ENCODE results near the gene NCAM2.
"Not testable (repeated sequence)": the region's sequence is repeated elsewhere in the genome, so short reads cannot be mapped to it uniquely, and the experiment has no call there.

Gene NCAM2

DNA sequence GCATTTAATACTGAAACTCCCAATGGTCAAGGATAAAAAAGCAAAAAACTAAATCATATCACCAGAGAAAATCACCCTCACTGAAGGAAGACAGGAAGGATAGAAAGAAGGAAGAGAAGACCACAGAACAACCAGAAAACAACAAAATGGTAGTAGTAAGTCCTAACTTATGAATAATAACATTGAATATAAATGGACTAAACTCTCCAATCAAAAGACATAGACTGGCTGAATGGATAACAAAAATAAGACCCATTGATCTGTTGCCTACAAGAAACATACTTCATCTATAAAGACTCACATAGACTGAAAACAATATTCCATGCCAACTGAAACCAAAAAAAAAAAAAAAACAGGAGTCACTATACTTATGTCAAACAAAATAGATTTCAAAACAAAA lies 347.7 kb downstream of the NCAM2 start:
- no peak for DNase-seq

DNA sequence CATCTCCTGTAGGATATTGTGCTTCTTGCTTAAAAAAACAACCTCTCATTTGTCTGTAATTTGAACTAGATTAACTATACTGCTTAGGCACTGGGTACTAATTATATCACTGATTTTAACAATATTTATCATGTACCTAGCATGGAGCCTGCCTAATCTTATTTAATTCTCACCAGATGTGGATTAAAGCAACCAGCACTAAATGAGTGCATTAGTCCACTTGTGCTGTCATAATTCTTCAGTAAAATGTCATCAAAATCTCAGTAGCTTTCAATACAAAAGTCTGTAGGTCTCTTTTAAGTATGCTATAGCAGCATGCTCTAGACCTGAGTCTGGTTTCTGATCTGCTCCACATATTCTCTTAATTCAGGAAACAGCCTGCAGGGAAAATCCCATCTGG lies 368.1 kb downstream of the NCAM2 start:
- no peak for DNase-seq

DNA sequence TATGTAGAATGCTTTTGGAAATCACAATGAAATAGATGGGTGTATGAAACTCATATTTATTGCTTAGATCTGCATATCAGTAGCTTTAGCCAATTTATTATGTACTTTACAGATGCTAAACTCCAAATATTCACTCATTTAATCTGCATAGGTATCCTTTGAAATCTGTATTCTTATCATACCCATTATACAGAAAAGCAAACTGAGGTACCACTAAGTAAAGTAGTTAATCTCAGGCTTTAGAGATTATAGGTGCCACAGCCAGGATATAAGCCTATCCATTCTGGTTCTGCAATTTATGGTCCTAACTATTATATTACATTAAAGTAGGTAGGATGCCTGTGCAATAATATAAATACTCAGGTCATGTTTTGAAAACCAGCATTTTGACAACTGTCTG lies 369.4 kb downstream of the NCAM2 start:
- no peak for DNase-seq

DNA sequence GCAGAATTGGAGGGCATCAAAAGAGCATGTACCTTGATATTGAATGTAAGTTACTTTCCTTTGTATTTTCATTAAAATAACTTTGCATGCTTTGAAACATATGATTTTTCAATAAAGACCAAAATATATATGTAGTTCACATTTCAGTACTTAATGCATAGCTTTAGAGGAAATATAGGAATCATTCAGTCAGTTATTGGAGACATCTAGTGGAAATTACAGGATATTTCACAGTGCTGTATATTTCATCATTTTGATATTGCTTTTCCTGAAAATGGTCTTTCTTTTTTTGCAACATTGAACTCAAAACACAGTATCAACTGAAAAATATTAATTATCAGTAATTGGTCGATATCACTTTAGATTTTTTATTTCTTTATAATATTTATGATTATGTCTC lies 375.8 kb downstream of the NCAM2 start:
- no peak for DNase-seq

DNA sequence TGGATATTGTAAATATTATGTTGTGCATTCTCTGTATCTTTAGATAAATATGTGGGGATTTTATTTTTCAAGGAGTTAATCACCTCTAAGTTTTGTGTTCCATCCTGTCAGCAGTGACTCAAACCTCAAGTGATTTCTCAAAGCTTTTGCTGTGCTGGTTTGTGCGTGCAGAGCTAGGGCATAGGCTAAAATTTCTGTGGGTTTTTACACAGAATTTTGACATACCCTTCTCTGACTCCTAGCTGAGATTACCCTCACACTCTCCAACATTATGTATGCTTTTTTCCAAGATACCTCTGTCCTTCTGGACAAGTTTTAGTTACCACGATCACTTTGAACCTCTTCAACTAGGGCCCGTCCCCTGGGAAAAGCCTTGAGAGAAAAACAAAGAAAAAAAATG lies 384.9 kb downstream of the NCAM2 start:
- no peak for DNase-seq

DNA sequence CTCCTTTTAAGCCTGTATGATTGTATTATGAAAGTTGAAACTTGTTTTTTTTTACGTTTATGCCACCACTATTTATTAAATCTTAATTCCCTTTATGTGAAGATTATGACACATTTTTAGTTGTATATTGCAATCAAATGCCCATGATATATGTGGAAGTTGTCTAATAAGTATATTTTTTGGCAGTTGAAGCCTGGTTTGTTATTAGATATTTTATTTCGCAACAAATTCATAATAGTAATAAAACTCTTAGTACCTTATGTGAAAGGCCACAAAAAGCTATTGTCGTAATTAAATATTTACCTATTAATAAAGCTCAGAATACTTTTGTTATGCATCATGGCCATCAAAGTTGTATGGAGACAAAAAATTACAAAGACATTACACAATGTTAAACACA lies 386.8 kb downstream of the NCAM2 start:
- DNase-seq = no peak

DNA sequence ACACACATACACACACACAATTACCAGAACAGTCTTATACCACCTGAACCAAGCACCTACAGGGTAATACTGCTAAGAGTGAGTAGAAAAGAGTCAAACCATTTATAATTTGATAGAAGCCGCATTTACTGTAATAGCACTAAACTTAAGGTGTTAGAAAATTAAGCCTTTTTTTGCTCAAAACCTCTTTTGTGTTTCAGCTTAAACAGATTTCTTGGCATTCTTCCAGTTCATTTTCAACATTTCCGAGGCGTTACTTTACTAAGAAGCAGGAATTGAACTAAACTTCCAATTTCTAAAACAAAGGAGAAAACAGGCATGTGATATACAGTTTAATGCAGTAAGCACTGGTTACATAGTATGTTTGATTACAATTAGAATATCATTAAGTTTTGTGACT lies 387.2 kb downstream of the NCAM2 start:
- DNase-seq = no peak

DNA sequence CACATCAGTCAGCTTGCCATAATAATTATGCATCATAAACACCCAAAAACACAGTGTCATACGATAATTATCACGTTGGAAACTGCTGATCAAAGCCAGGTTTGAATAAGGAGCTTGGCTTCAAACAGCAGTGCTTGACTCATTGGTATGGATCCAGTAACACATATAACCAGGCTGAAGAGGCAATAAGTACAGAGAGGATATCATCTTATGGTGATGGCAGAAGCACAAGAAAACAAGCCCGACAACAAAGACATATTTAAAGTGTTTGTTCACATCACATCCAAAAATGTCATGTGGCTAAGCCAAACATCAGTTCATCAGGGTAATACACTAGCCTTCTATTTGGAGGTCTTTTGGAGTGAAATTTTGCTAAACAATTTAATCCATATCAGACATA lies 389.7 kb downstream of the NCAM2 start:
- DNase-seq = no peak

DNA sequence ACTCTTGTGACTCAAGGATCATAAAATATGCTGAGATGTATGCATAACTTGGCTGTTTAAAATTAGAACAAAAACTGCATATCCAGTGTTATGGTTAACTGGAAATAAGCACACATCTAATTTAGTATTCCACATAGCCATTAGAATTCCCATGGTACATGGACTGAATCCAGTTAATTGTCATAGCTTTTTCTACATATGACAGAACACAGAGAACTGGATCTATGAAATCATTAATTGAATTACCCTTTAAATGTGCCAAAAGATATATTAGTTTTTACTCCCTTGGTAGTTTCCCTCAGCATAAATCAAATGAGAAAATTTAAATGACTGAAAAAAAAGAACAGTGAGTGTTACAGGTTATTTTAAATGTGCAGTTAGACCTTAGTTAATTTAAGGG lies 395.9 kb downstream of the NCAM2 start:
- DNase-seq = no peak

DNA sequence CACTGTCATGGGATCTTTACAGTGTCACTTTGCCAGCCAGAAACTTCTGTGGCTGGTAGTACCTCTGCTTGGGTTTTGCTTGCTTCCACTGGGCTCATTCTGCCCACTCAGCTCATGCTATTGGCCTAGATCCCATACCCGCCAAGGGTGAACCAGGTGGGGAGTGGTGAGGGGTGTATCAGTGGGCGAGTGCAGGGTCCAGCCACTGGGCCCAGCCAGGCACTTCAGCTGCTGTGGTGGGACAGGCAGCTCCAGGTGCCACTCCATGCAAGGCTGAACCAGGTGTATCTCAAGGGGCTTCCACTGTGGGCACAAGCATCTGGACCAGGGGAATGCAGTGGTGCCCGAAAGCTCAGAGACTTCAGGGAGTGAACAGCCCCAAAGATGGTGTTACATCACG lies 398.2 kb downstream of the NCAM2 start:
- no peak for DNase-seq

DNA sequence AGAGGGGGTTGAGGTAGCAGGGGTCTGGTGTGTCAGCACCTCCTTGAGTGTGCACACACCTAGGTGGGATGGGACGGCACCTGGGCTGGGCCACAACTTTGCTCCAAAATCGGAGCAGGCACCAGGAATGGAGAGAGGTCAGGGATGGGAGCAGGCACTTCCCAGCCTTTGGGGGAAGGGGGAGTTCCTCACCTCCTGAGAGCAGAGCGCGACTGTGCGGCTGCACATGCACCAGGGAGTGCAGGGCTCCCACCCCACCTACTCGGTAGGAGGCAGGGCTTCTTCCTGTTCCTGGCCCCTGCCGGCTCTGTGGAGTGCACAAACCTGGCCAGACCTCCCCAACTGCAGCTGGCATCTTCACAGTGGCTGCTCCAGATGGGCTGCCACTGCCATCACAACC lies 399.3 kb downstream of the NCAM2 start:
- no peak for DNase-seq

DNA sequence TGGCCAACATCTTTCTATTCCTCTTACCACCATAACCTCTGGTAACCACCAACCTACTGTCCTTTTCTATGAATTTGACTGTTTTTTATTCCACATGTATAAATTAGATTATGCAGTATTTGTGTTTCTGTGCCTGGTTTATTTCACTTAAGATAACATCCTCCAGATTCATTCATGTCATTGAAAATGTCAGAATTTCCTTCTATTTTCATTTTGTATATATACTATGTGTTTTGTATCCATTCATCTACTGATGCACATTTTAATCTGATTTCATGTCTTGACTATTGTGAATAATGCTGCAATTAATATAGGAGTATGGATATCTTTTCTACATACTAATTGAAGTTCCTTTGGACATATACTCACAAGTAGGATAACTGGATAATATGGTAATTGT lies 403.2 kb downstream of the NCAM2 start:
- no peak for DNase-seq

DNA sequence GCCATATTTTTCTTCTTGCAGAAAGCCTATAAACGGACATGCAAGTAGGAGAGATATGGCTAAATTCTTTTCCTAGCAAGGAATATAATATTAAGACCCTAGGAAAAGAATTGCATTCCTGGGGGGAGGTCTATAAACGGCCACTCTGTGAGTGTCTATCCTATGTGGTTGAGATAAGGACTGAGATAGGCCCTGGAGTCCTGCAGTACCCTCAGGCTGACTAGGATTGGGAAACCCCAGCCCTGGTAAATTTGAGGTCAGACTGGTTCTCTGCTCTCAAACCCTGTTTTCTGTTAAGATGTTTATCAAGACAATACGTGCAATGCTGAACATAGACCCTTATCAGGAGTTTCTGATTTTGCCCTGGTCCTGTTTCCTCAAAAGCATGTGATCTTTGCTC lies 404.0 kb downstream of the NCAM2 start:
- not testable (repeated sequence) for DNase-seq

DNA sequence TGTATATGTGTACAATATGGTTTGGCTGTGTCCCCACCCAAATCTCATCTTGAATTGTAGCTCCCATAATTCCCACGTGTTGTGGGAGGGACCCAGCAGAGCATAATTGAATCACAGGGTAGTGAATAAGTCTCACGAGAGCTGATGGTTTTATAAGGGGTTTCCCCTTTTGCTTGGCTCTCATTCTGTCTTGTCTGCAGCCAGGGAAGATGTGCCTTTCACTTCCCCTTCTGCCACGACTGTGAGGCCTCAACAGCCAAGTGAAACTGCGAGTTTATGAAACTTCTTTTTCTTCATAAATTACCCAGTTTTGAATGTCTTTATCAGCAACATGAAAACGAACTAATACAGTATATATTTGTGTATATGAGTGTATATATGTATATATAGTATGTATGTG lies 406.1 kb downstream of the NCAM2 start:
- not testable (repeated sequence) for DNase-seq

DNA sequence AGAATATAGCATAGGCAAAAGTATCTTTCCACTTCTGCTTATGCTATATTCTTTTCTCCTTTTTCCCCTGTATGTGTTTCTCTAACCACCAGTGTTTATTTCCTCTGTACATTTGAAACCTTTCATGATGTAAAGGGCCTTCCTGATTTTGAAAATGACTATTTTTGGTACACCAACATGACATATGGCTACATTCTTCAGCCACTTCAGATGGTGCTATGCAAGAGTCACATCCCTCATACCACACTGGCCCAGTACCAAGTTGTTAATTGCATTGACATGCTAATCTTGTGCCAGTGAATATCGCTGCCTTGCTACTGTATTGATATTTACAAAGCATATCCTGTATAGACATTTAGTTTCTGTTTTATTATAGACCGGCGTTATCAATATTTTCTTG lies 408.7 kb downstream of the NCAM2 start:
- no peak for DNase-seq

DNA sequence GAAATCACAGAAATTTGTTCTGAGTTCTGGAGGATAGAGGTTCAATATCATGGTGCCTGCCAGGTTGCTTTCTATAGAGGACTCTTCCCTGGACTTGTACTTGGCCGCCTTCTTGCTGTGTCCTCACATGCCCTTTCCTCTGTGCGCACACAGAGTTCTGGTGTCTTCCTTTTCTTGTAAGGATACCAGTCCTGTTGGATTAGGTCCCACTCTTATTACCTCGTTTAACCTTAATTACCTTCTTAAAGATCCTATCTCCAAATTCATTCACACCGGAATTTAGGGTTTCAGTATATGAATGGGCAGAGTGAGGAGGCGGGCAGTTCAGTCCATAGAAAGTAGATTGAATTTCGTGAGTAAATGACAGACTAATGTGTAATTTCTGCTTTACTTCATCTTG lies 413.9 kb downstream of the NCAM2 start:
- DNase-seq = no peak

DNA sequence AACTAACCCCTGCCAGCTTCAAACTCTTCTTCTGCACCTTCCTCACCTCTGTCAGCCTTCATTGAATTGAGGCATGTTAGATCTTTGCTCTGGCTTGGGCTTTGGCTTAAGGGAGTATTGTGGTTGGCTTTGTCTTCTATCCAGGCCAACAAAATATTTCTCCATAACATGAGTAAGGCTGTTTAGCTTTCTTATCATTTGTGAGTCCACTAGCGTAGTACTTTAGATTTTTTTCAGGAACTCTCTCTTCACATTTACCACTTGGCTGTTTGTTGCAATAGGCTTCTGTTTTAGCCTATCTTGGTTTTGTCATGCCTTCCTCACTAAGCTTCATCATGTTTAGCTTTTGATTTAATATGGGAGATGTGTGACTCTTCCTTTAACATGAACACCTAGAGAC lies 417.5 kb downstream of the NCAM2 start:
- no peak for DNase-seq

DNA sequence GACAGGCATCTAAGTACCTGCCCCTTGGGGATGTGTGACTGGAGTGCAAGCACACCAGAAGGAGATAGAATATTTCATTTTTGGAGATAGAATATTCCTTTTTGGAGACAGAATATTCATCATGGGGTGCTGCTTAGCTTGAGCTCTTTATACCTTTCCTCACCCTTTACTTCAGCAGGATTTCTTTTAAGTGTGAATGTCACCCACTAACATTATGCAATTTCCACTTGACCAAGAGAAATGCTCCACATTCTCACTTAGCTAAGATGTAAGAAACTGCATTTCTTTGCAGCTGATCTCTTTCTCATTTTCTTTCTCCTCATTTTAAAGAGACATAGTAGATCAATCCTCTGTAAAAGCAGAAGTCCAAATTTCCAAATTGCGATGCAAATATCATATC lies 436.7 kb downstream of the NCAM2 start:
- no peak for DNase-seq

DNA sequence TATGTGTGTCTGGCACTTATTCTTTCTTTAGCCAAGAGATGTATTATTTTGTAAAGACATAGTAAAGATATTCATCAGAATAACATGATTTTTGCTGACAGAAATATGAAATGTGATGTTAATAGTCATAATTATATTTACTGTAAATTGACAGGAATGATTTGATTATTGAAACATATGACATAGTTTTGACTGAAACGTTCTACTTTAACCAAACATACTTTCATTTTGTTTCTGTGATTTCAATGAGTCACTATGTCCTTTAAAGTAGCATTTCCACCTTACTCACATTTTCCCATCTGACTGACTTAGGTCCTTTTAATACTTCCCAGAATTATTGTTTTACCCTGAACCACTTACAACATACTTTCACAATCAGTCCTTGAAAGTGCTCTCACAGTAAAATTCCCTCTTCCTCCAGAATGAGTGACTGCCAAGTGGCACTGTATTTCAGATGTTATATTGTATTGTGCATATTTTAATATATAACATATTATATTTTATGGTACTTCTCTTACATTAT lies 437.9 kb downstream of the NCAM2 start:
- DNase-seq = no peak

DNA sequence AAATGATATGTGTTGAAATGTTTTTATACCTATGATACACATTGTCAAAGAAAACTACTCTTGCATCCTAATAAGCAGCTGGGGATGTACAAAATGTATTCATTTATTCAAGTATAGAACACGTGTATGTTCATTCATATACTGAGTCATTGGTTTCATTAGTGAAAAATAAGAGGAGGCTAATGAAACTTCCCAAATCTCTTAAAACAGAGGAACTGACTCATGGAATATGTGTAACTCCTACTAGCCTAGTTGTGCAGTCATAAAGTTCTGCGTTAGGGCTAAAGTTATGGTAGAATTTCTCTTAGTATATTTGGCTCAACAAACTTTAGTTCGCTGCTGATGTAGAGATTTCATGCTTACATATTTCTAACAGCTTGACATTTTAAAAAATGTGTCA lies 441.6 kb downstream of the NCAM2 start:
- DNase-seq = no peak

DNA sequence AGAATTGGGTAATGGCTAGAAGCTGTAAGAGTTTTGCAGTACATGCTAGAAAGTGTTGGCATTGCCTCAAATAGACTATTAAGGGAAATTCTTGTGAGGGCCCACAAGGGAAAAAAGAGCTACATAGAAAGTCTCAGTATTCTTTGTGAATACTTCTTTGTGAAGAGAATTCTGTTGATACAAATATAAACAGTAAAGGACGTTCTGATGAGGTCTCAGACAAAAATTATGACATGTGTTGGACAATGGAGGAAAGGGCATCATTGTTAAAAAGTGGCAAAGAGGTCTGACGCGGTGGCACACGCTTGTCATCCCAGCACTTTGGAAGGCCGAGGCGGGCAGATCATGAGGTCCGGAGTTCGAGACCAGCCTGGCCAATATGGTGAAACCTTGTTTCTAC lies 458.9 kb downstream of the NCAM2 start:
- DNase-seq = no peak

DNA sequence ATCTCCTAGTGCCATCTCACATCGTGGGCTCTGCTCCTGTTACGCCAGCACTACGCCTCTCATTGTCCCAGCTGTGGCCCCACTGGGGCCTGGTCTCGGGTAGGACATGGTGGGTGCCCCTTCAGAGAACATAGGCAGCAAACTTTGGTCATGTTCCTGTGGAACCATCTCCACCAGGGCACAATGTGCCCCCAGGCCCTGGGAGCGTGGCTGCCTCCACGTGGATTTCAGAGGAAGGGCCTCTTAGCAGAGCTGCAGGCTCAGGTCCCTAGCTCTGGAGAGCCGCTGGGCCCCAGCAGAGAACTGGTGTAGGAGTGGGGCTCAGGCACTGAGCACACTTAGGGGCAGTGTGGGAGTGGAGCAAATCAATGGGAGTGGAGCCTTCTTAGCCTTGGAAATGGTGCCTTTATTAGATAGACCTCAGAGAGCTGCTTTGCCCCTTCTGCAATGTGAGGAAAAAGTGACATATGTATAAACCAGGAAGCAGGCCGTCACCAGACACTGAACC lies 460.0 kb downstream of the NCAM2 start:
- DNase-seq = no peak

DNA sequence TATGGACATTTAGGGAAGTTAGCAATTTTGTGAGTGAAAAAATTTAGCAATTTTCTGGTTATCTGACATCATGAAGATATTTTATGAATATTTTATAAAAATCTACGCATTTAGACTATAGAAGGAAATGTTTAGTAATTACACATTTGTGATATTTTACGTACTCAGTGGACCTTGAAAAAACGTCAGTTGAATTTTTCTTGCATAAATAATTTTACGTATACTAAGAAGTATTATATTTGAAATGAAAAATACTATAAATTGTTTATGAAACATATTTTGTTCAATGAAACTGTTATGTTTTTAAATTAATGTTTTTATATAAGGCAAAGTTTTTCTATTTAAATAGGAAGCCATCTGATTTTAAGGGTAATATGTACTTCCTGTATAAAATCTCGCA lies 462.8 kb downstream of the NCAM2 start:
- no peak for DNase-seq

DNA sequence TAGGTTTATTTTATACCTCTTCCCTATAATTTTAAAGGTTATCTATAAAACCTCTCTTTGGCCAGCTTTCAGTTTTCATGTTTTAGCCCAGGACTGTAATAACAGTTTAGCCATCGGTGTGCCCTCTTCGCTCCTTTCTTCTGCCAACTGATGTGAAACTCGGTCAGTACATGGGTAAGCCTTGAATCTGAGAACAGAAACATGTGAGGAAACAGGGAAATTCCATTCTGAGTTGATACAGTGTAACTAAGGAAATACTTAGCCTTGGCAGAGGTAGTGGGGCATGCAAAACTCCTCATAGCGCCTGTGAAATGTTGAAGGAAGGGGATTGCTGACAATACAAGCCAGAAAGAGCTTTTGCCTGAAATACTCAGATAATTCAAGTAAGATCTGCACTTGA lies 465.2 kb downstream of the NCAM2 start:
- no peak for DNase-seq

DNA sequence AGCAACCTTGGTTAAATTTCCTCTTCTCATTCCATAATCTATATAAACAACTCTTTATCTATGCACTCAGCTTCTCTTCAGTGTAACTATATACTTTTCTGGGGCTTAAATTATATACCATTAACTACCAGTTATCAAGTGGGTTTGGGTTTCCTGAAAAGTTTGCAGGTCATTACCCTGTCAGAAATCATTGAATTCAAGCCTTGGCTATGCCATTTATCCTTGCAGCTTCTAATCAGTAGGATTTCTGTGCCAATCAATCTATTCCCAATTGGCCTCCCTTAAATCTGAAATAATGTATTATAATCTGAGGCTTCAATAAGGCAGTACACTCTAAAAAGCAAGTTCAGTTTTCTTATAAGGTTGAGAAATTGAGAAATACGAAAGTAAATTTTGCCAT lies 466.5 kb downstream of the NCAM2 start:
- DNase-seq = no peak

DNA sequence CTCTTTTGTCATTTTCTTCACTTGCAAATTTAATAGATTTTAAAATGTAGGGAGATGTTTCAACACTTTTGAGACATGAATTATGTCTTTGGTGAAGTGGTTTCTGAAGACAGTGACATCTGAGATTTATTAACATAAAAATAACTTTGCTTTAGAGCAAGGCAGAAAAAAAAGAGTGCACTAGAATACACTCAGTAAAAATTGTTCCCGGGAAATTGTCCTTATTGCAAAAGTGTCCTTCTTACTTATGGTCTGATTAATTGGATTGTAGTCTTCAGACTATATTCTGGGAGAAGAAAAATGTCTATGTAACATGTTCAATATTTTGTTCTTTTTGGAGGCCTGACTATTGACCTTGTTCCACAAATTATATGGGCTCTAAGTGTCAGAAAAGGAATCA lies 468.5 kb downstream of the NCAM2 start:
- no peak for DNase-seq
